Adrenal gland (tissue), 5 donors: ENCODE measurements around the gene INPP4B.

Experiments used
- CTCF ChIP-seq, 6 experiments: fragments of 450-650 bp in 4 of 6; fragments of 200-600 bp in 2 of 6; sonication (generic) in 1 of 6; IDR thresholded peaks; 1 replicate in 5 of 6; 2 replicates in 1 of 6; pipeline versions ENCODE4 v1.5.1 to v1.8.0; 2016 to 2021; ENCODE audit warnings: antibody characterized with exemption in 6 of 6, mild to moderate bottlenecking in 2 of 6, moderate library complexity in 1 of 6
- POLR2A ChIP-seq, 2 donors: fragments of 450-650 bp; IDR thresholded peaks; one replicate each; pipeline ENCODE4 v1.6.1; 2017; ENCODE audit warnings: antibody characterized with exemption in 2 of 2, mild to moderate bottlenecking in 2 of 2, moderate library complexity in 1 of 2
- donor health status: DM: no; HTN: no; CAD: no.

GRCh38 chr4:142434519-142435224 lies 411.4 kb downstream of the INPP4B start:
- no peak for TF ChIP-seq CTCF (IDR thresholded peaks at IDR 0.05)
- TF ChIP-seq POLR2A (IDR thresholded peaks at IDR 0.05) = no peak
